ENCODE measurements around the gene ORC2.

DNA sequence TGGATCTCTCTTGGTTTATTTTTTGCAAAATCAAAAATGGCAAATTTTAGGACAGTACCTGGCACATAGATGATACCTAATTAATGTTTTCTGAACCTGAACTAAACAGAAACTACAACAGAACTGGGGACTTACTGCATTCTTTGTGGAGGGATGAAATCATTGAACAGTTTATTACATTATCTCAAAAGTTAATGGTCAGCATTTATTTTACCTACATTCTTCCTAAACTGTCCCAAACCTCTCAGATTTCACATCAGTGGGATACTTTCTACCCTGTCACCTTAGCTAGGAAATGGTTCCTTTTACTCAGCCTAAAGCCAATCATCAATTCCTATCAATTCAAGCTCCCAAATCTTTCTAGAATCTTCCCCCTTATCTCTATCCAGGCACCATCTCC lies 64.0 kb downstream of the ORC2 start:
- TF ChIP-seq GATA2 (IDR thresholded peaks at IDR 0.05; ENCODE audit: low read depth, low read length) (no peak), GATA3 (IDR thresholded peaks at IDR 0.05; ENCODE audit: low read depth, low read length) (no peak)
